Peyer's patch (tissue), 4 donors: ENCODE data around the gene AGAP2.
A peak's percentile ranks its signal among the peaks of the same experiment; 100 is the strongest.

ENCODE experiments used
- POLR2A ChIP-seq, 2 donors: fragments of 450-650 bp; IDR thresholded peaks; one replicate each; pipeline ENCODE4 v1.5.1; 2017; ENCODE audit warnings: antibody characterized with exemption in 2 of 2, mild to moderate bottlenecking in 2 of 2, moderate library complexity in 2 of 2
- TF ChIP-seq, protein P1 (sequence below), 6 experiments: fragments of 450-650 bp in 4 of 6; fragments of 200-600 bp in 2 of 6; sonication (generic) in 1 of 6; IDR thresholded peaks; one replicate each; pipeline ENCODE4 v1.5.1; 2017 to 2019; ENCODE audit warnings: antibody characterized with exemption in 6 of 6, mild to moderate bottlenecking in 3 of 6, moderate library complexity in 1 of 6

DNA sequence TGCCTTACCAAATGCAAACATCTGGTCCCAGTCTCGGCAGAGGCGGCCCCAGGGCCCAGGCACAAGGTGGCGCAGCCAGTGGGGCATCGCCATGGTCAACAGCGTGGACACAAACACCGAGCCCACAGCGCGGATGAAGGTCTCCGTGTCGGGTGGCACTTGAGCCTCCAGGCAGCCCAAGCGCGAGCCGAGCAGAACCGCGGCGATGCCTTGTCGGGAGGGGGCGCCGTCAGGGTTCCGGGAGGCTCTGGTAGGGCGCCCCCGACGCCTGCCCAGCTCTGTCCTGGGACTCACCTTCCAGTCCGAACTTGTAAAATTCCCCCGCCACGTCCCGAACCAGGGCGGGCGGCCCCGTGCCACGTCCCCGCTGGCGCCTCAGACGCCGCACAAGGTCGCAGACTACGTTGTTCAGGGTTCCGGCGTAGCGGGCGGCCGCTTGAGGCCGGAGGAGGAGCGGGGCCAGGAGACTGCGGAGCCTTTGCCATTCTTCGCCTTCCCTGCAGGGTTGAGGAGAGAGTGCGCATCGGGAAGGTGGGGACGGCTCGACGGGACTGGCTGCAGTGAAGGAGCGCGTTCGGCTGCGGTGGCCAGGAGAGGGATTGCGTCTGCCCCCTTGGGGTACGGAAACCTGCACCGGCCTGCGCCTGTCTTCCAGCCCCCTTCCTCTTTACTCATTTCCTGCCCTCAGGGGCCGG lies 26.6 kb upstream of the AGAP2 start:
- TF ChIP-seq, protein P1, sequence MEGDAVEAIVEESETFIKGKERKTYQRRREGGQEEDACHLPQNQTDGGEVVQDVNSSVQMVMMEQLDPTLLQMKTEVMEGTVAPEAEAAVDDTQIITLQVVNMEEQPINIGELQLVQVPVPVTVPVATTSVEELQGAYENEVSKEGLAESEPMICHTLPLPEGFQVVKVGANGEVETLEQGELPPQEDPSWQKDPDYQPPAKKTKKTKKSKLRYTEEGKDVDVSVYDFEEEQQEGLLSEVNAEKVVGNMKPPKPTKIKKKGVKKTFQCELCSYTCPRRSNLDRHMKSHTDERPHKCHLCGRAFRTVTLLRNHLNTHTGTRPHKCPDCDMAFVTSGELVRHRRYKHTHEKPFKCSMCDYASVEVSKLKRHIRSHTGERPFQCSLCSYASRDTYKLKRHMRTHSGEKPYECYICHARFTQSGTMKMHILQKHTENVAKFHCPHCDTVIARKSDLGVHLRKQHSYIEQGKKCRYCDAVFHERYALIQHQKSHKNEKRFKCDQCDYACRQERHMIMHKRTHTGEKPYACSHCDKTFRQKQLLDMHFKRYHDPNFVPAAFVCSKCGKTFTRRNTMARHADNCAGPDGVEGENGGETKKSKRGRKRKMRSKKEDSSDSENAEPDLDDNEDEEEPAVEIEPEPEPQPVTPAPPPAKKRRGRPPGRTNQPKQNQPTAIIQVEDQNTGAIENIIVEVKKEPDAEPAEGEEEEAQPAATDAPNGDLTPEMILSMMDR (IDR thresholded peaks at IDR 0.05) = peak in 5 of 6 experiments; percentile 1 to 24 (median 16)
- TF ChIP-seq POLR2A (IDR thresholded peaks at IDR 0.05) = no peak
